ENCODE results near the gene CRYZ. TPM values are rescaled to one million over a fixed set of nuclear protein-coding genes. Genes with fewer than 3 reads are reported as not detected.

Gene CRYZ
- total and polyA plus RNA-seq, 2 donors (not counting 3 experiments of a cell fraction or from before 2014, with no cell fraction given): 24.5 to 32.7 TPM

DNA sequence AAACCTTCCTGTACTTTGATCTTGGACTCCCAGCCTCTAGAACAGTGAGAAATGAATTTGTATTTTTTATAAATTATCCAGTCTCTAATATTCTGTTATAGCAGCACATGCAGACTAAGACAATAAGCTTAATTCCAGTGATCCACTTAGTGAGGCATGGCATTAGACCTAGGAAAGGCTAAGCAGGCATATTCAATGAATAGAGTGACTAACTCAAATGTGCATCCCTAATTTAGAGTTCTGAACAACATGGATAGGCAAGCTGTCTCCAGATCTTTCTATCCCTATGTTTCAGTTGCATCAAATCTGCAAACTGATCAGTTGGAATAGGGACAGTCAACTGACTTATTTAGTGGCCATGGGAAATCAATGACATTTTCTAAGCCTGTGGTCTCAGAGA lies 54.9 kb downstream of the CRYZ start:
- H3K36me3 ChIP-seq (ENCODE audit: control insufficient read depth in 2 of 2, extremely low read depth in 1 of 2, insufficient read depth in 2 of 2, low read length in 2 of 2): no peaks in the 10 kb centered on the region
- H3K4me2 ChIP-seq (ENCODE audit: insufficient read depth, low read length): no peak overlapping the region
- H3K9me1 ChIP-seq (replicated peaks; ENCODE audit: control insufficient read depth, extremely low read depth, insufficient read depth, low read length): no peaks in the 10 kb centered on the region
- no peaks in the 10 kb centered on the region for H4K20me1 ChIP-seq (replicated peaks; ENCODE audit: control insufficient read depth, extremely low read depth, insufficient read depth, low read length)
- no peak overlapping the region for H3K27ac ChIP-seq (ENCODE audit: insufficient read depth, low read depth, low read length)
- no peak overlapping the region for H3K9ac ChIP-seq (replicated peaks; ENCODE audit: extremely low read depth, insufficient read depth, low read length)
- no TSS peak for BruUV-seq (replicated peaks)
- no peaks in the 10 kb centered on the region for H3K9me3 ChIP-seq (replicated peaks; ENCODE audit: control insufficient read depth, insufficient read depth, low read length)
- H3K4me1 ChIP-seq (ENCODE audit: control insufficient read depth, extremely low read depth, insufficient read depth, low read length): no peaks in the 10 kb centered on the region
- peaks cover 8 to 13% of the 10 kb centered on the region in 2 experiments for H3K27me3 ChIP-seq (ENCODE audit: control insufficient read depth in 2 of 2, insufficient read depth in 2 of 2, low read length in 2 of 2)
- intact Hi-C loops (cut with micrococcal nuclease): no loop called here
- ChIA-PET POLR2A (no interaction called here), CTCF (interaction anchor here (3.0 kb wide), 1 partner anchor 12 kb away, joined by 12 read pairs; no protein-coding TSS in a partner anchor)
- H3K79me2 ChIP-seq (ENCODE audit: control insufficient read depth, insufficient read depth, low read length): no peaks in the 10 kb centered on the region
- DNase-seq (ENCODE audit: low read depth, low spot score) (no peak), FAIRE-seq (no peak)
- dilution Hi-C loops (cut with MboI; ENCODE audit: extremely low pct_ligation_motif_present, low sequenced_read_pairs): no loop called here
- H2AFZ ChIP-seq (ENCODE audit: low read depth, low read length): no peak overlapping the region
- H3K4me3 ChIP-seq (replicated peaks in 1 of 3; ENCODE audit: insufficient read depth in 1 of 3, low read depth in 1 of 3, low read length in 3 of 3): no peak overlapping the region
- TF ChIP-seq POLR2AphosphoS5 (IDR thresholded peaks at IDR 0.05; ENCODE audit: insufficient read depth, low read depth, low read length) (no peak), FOS (IDR thresholded peaks at IDR 0.05; ENCODE audit: borderline replicate concordance, insufficient read depth, low read length) (no peak), MAX (IDR thresholded peaks at IDR 0.05; ENCODE audit: insufficient read depth, insufficient read length) (no peak), POLR2A (IDR thresholded peaks at IDR 0.05; ENCODE audit: low read depth, low read length) (no peak), JUN (IDR thresholded peaks at IDR 0.05; ENCODE audit: borderline replicate concordance, insufficient read depth, insufficient read length, low read depth) (no peak), GATA2 (IDR thresholded peaks at IDR 0.05; ENCODE audit: insufficient read depth, insufficient read length, low read depth, low read length) (no peak), EZH2 (IDR thresholded peaks at IDR 0.05; ENCODE audit: borderline replicate concordance, low read depth, low read length, severe bottlenecking) (no peak)

All from endothelial cell of umbilical vein (primary cell).